ENCODE data around the gene MEP1A. TPM values are rescaled to one million over a fixed set of nuclear protein-coding genes. Genes with fewer than 3 reads are reported as not detected.
A peak's percentile ranks its signal among the peaks of the same experiment; 100 is the strongest.
"Not testable (repeated sequence)": the region's sequence is repeated elsewhere in the genome, so short reads cannot be mapped to it uniquely, and the experiment has no call there.

The MEP1A gene
- total and polyA plus RNA-seq, 8 donors, result 0.06 TPM; not detected in 7

DNA sequence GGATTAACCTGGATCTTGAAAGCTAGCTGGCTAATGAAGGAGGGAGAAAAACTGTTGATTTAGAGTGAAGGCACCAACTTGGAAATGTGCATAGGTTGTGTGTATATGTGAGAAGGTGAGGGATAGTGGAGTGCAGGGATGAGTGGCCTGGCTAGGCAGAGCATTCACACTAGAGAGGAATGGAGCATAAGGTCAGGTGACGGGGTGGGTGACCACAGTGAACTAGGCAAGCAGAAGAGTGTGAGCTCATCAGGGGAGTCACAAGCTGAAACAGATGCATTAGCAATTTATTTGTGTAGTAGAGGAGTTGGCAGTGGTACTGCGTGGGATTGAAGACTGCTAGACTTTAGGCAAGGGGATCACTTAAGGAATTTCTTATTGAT, 36.0 kb upstream of the MEP1A start:
- Histone ChIP-seq H3K36me3 (no peaks in the 10 kb centered on the region), H3K4me1 (peaks cover 0 to 4% of the 10 kb centered on the region in 2 donors), H3K4me3 (no peak overlapping the region), H3K9me3 (no peaks in the 10 kb centered on the region), H3K27ac (no peak overlapping the region), H3K27me3 (no peaks in the 10 kb centered on the region)
- intact Hi-C loops (cut with DNase I), result no loop called here
- ATAC-seq (peak; percentile 54), DNase-seq (peak in 1 of 4 donors; percentile 63)
- TF ChIP-seq, protein P1, sequence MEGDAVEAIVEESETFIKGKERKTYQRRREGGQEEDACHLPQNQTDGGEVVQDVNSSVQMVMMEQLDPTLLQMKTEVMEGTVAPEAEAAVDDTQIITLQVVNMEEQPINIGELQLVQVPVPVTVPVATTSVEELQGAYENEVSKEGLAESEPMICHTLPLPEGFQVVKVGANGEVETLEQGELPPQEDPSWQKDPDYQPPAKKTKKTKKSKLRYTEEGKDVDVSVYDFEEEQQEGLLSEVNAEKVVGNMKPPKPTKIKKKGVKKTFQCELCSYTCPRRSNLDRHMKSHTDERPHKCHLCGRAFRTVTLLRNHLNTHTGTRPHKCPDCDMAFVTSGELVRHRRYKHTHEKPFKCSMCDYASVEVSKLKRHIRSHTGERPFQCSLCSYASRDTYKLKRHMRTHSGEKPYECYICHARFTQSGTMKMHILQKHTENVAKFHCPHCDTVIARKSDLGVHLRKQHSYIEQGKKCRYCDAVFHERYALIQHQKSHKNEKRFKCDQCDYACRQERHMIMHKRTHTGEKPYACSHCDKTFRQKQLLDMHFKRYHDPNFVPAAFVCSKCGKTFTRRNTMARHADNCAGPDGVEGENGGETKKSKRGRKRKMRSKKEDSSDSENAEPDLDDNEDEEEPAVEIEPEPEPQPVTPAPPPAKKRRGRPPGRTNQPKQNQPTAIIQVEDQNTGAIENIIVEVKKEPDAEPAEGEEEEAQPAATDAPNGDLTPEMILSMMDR (IDR thresholded peaks at IDR 0.05), result no peak

DNA sequence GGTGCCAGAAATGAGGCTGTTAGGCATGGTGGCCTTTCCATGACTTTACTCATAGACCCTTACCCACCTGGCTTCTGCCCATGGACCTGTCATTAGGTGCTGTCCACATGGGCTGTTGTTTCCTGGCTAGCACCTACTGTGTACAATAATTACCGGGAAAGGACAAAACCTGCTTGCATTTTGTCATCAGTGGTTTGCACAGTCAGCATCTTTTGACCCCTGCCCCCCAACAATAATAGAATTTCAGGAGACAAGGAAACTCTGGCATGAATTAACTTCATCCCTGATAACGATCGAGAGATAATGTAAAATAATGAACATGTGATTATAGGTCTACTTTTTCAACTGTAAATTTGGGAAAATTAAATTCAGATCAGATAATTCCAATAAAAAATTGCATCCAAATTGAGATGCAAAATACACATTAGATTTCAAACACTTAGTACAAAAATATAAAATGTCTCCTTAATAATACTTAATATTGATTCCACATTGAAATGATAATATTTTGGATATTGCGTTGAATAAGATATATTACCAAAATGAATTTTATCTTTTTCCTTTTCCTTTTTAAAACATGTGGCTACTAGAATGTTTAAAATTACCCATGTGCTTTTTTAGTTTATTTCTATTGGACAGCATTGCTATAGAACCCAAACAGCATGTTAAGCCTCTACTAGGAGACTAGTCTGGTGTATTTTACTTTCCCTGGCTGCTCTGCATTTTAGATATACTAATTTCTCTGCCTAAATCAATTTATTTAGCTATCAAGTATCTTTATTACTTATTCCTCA, 34.0 kb upstream of the MEP1A start:
- Histone ChIP-seq H3K4me1 (peaks cover 0 to 4% of the 10 kb centered on the region in 2 donors), H3K27ac (no peak overlapping the region), H3K27me3 (no peaks in the 10 kb centered on the region), H3K9me3 (no peaks in the 10 kb centered on the region), H3K4me3 (no peak overlapping the region), H3K36me3 (no peaks in the 10 kb centered on the region)
- intact Hi-C loops (cut with DNase I), result no loop called here
- ATAC-seq (no peak), DNase-seq (no peak)
- TF ChIP-seq, protein P1 (IDR thresholded peaks at IDR 0.05), result no peak

DNA sequence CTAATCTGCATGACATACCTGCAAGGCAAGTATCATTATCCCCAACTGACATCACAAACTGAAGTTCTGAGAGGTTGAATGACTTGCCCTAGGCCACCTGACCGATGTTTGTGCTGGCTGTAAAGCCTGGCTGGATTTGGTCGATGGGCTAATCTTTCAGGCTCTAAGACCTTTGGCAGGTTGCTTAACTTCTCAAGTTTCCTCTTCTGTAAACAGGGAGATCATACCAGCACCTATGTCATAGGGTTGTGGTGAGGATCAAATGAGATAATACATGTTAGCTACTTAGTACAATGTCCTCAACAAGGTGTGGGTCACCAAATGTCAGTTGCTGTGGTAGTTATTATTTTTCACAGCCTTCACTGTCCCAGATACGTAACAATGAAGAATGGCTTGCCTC, 32.3 kb upstream of the MEP1A start:
- intact Hi-C loops (cut with DNase I), result no loop called here
- Histone ChIP-seq H3K27me3 (no peaks in the 10 kb centered on the region), H3K36me3 (no peaks in the 10 kb centered on the region), H3K4me3 (no peak overlapping the region), H3K27ac (no peak overlapping the region), H3K4me1 (peaks cover 0 to 4% of the 10 kb centered on the region in 2 donors), H3K9me3 (no peaks in the 10 kb centered on the region)
- ATAC-seq, result no peak
- DNase-seq, result no peak
- TF ChIP-seq, protein P1 (IDR thresholded peaks at IDR 0.05), result no peak

DNA sequence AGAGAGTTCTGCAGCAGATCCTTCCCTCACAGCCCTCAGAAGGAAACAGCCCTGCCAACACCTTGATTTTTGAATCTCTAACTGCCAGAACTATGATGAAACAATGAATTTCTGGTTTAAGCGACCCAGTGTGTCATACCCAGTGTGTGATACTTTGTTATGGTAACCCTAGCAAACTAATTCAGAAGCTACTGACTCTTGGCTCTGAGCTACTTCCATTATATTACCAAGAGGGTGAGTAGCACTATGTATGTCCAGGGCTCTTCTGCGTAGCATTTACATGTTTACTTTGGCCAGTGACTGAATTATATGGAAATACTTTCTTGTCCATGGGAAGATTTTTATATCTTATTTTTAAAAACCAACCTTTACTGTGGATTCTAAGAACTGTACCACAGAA, 29.7 kb upstream of the MEP1A start:
- Histone ChIP-seq H3K27me3 (no peaks in the 10 kb centered on the region), H3K9me3 (no peaks in the 10 kb centered on the region), H3K36me3 (no peaks in the 10 kb centered on the region), H3K4me1 (no peaks in the 10 kb centered on the region), H3K4me3 (no peak overlapping the region), H3K27ac (no peak overlapping the region)
- intact Hi-C loops (cut with DNase I), result no loop called here
- no peak for DNase-seq
- TF ChIP-seq, protein P1 (IDR thresholded peaks at IDR 0.05), result no peak
- no peak for ATAC-seq

DNA sequence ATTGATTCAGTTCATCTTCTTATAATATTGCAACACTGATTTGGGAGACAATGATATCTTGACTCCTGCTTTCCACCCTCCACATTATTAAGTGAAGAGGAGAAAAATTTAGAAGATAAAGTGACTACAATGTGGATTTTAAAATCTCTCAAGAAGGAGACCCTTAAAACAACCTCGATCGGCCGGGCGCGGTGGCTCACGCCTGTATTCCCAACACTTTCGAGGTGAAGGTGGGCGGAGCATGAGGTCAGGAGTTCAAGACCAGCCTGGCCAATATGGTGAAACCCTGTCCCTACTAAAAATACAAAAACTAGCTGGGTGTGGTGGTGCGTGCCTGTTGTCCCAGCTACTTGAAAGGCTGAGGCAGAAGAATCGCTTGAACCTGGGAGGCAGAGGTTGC, 28.9 kb upstream of the MEP1A start:
- H3K4me1 ChIP-seq; H3K27me3 ChIP-seq; H3K27ac ChIP-seq; H3K4me3 ChIP-seq; DNase-seq; H3K36me3 ChIP-seq; intact Hi-C loops (cut with DNase I); H3K9me3 ChIP-seq; ATAC-seq: not testable (repeated sequence)

DNA sequence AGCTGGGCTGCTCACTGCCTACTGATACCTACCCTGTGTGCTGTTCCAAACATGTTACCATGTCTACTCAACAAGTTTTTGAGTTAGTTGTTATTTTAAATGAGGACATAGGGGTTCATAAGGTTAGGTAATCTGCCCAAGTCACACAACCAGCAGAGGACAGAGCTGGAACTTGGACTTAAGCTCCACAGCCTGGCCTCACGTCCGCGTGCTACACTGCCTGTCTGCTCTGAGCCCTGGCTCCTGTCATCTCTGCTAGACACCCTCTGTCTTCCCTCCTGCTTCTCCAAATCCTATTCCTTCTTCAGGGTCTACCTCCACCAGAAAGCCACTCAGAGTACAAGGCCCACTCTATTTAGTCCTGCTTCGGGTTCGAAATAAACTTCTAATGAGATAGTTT, 28.2 kb upstream of the MEP1A start:
- no peaks in the 10 kb centered on the region for H3K9me3 ChIP-seq
- intact Hi-C loops (cut with DNase I), result no loop called here
- no peak overlapping the region for H3K27ac ChIP-seq

More for the DNA sequence above, 28.2 kb upstream of the MEP1A start:
- ATAC-seq (no peak), DNase-seq (no peak)
- Histone ChIP-seq H3K36me3 (no peaks in the 10 kb centered on the region), H3K27me3 (no peaks in the 10 kb centered on the region), H3K4me3 (no peak overlapping the region), H3K4me1 (no peaks in the 10 kb centered on the region)
- TF ChIP-seq, protein P1 (IDR thresholded peaks at IDR 0.05), result no peak
